Esophagus squamous epithelium (tissue), 4 donors: Measurements from ENCODE around the gene INTS15.

ENCODE experiments used
- CTCF ChIP-seq, 6 experiments: fragments of 450-650 bp in 4 of 6; fragments of 200-600 bp in 2 of 6; sonication (generic) in 2 of 6; IDR thresholded peaks; one replicate each; pipeline ENCODE4 v1.5.1; 2016 to 2019; ENCODE audit warnings: antibody characterized with exemption in 6 of 6, mild to moderate bottlenecking in 4 of 6, moderate library complexity in 4 of 6
- POLR2A ChIP-seq, 4 donors: fragments of 450-650 bp; IDR thresholded peaks; one replicate each; pipeline ENCODE4 v1.6.1; 2017; ENCODE audit warnings: antibody characterized with exemption in 4 of 4, mild to moderate bottlenecking in 4 of 4, moderate library complexity in 3 of 4

GRCh38 chr7:6542368-6542767 lies 47.5 kb upstream of the INTS15 start:
- TF ChIP-seq CTCF (IDR thresholded peaks at IDR 0.05) = no peak
- no peak for TF ChIP-seq POLR2A (IDR thresholded peaks at IDR 0.05)
